Glutamatergic neuron (in vitro differentiated cells): ENCODE data around the gene FGFR4. TPM values are rescaled to one million over a fixed set of nuclear protein-coding genes. Genes with fewer than 3 reads are reported as not detected.

Experiments used
- DNase-seq: peaks from one replicate; pipeline ENCODE4 v3.0.0; 2022
- H3K27ac Mint-ChIP-seq: one replicate; pipeline ENCODE4 v1.8.0; 2020; ENCODE audit warnings: mild to moderate bottlenecking, mixed read lengths, inconsistent platforms; ENCODE audit not compliant: unreplicated experiment
- H3K27me3 Mint-ChIP-seq: one replicate; pipeline ENCODE4 v1.8.0; 2020; ENCODE audit warnings: mild to moderate bottlenecking, moderate library complexity, mixed read lengths, inconsistent platforms; ENCODE audit not compliant: unreplicated experiment
- H3K36me3 Mint-ChIP-seq: one replicate; pipeline ENCODE4 v1.8.0; 2020; ENCODE audit warnings: mild to moderate bottlenecking, mixed read lengths, inconsistent platforms; ENCODE audit not compliant: unreplicated experiment
- H3K4me1 Mint-ChIP-seq: one replicate; pipeline ENCODE4 v1.8.0; 2020; ENCODE audit warnings: mild to moderate bottlenecking, low read depth, mixed read lengths, inconsistent platforms; ENCODE audit not compliant: unreplicated experiment
- H3K4me3 Mint-ChIP-seq: one replicate; pipeline ENCODE4 v1.8.0; 2020; ENCODE audit warnings: mild to moderate bottlenecking, mixed read lengths, inconsistent platforms; ENCODE audit not compliant: unreplicated experiment
- H3K9me3 Mint-ChIP-seq: one replicate; pipeline ENCODE4 v1.8.0; 2020; ENCODE audit warnings: mild to moderate bottlenecking, moderate library complexity, mixed read lengths, inconsistent platforms; ENCODE audit not compliant: unreplicated experiment
- total RNA-seq: library from RNA; stranded (reverse); fragmentation: NEBNext Ultra II Directional; extraction: Animal tissue kit (Norgen Biotek cat#: 25700); gene quantifications from one replicate; pipeline ENCODE4 v1.2.1, GENCODE V29; 2021; ENCODE audit not compliant: unreplicated experiment
- TF ChIP-seq, protein P1 (sequence below): fragments of 200-600 bp; sonication (generic); IDR thresholded peaks from one replicate; pipeline ENCODE4 v1.5.0; 2021; ENCODE audit not compliant: partially characterized antibody, unreplicated experiment

FGFR4 gene
- total RNA-seq, 1 donor from 2014 or later, result 5.2 TPM

DNA sequence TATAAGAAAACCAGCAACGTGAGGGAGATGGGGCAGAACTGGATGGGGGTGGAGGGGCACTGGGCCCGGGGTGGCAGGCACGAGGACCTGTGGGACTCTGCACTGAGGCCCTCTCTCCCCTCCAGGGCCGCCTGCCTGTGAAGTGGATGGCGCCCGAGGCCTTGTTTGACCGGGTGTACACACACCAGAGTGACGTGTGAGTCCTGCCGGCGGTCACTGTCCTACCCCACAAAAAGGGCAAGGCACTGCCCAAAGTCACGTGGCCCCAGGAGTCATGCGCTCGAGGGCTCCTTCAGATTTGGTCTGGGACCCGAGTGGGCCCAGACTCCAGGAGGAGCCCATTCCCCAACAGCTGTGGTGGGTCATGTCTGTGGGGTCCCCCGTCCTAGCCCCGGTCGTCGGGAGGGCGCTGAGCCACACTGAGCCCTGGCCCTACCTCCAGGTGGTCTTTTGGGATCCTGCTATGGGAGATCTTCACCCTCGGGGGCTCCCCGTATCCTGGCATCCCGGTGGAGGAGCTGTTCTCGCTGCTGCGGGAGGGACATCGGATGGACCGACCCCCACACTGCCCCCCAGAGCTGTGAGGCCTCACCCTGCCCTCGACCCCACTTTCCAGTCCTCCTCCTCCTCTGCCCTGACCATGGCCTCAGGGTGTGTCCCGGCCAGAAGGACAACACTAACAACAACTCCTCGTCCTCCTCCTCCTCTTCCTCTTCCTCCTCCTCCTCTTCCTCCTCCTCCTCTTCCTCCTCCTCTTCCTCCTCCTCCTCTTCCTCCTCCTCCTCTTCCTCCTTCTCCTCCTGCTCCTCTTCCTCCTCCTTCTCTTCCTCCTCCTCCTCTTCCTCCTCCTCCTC, 9.7 kb downstream of the FGFR4 start:
- peaks cover 10% of the 10 kb centered on the region for H3K27me3 Mint-ChIP-seq
- TF ChIP-seq, protein P1, sequence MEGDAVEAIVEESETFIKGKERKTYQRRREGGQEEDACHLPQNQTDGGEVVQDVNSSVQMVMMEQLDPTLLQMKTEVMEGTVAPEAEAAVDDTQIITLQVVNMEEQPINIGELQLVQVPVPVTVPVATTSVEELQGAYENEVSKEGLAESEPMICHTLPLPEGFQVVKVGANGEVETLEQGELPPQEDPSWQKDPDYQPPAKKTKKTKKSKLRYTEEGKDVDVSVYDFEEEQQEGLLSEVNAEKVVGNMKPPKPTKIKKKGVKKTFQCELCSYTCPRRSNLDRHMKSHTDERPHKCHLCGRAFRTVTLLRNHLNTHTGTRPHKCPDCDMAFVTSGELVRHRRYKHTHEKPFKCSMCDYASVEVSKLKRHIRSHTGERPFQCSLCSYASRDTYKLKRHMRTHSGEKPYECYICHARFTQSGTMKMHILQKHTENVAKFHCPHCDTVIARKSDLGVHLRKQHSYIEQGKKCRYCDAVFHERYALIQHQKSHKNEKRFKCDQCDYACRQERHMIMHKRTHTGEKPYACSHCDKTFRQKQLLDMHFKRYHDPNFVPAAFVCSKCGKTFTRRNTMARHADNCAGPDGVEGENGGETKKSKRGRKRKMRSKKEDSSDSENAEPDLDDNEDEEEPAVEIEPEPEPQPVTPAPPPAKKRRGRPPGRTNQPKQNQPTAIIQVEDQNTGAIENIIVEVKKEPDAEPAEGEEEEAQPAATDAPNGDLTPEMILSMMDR, result no peak
- no peak overlapping the region for H3K27ac Mint-ChIP-seq
- peaks cover 3% of the 10 kb centered on the region for H3K9me3 Mint-ChIP-seq
- no peaks in the 10 kb centered on the region for H3K36me3 Mint-ChIP-seq
- peaks cover 13% of the 10 kb centered on the region for H3K4me1 Mint-ChIP-seq
- no peak for DNase-seq
- no peak overlapping the region for H3K4me3 Mint-ChIP-seq

DNA sequence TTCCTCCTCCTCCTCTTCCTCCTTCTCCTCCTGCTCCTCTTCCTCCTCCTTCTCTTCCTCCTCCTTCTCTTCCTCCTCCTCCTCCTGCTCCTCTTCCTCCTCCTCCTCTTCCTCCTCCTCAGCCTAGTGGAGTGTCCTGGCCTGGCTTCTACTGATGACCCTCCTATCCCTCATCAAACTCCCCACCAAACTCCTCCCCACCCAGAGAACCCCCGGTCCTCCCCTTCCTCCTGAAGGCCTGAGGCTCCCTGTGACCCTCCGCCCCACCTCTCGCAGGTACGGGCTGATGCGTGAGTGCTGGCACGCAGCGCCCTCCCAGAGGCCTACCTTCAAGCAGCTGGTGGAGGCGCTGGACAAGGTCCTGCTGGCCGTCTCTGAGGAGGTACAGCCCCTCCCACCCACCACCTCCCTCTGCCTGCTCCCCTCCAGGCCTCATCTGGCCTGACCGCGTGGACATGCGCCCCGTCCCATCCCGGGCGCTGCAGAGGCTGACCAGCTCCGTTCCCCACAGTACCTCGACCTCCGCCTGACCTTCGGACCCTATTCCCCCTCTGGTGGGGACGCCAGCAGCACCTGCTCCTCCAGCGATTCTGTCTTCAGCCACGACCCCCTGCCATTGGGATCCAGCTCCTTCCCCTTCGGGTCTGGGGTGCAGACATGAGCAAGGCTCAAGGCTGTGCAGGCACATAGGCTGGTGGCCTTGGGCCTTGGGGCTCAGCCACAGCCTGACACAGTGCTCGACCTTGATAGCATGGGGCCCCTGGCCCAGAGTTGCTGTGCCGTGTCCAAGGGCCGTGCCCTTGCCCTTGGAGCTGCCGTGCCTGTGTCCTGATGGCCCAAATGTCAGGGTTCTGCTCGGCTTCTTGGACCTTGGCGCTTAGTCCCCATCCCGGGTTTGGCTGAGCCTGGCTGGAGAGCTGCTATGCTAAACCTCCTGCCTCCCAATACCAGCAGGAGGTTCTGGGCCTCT, 10.6 kb downstream of the FGFR4 start:
- no peak for DNase-seq
- TF ChIP-seq, protein P1, result no peak
- peaks cover 7% of the 10 kb centered on the region for H3K27me3 Mint-ChIP-seq

DNA sequence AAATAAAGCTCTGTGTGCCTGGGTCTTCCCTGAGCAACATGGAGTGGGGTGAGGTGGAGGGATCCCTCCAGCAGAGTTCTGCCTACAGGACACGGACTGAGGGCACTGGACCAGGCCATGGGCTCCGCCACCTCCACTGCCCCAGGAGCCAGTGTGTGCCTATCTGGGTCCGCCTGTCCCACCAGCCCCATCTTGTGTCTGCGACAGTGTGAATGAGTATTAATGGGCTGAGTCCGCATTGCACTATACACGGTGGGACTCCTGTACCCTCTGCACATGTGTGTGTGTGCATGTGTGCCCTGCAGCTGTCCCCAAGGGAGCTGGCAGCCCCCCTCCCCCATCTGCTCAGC, 11.4 kb downstream of the FGFR4 start:
- Mint-ChIP-seq H3K4me3 (no peak overlapping the region), H3K36me3 (no peaks in the 10 kb centered on the region), H3K27me3 (peaks cover 5% of the 10 kb centered on the region), H3K9me3 (peaks cover 3% of the 10 kb centered on the region), H3K27ac (no peak overlapping the region), H3K4me1 (peaks cover 13% of the 10 kb centered on the region)
- TF ChIP-seq, protein P1, result no peak
- DNase-seq, result no peak

More for the DNA sequence above, 10.6 kb downstream of the FGFR4 start:
- Mint-ChIP-seq H3K27ac (no peak overlapping the region), H3K4me1 (peaks cover 13% of the 10 kb centered on the region), H3K36me3 (no peaks in the 10 kb centered on the region), H3K4me3 (no peak overlapping the region), H3K9me3 (peaks cover 3% of the 10 kb centered on the region)

DNA sequence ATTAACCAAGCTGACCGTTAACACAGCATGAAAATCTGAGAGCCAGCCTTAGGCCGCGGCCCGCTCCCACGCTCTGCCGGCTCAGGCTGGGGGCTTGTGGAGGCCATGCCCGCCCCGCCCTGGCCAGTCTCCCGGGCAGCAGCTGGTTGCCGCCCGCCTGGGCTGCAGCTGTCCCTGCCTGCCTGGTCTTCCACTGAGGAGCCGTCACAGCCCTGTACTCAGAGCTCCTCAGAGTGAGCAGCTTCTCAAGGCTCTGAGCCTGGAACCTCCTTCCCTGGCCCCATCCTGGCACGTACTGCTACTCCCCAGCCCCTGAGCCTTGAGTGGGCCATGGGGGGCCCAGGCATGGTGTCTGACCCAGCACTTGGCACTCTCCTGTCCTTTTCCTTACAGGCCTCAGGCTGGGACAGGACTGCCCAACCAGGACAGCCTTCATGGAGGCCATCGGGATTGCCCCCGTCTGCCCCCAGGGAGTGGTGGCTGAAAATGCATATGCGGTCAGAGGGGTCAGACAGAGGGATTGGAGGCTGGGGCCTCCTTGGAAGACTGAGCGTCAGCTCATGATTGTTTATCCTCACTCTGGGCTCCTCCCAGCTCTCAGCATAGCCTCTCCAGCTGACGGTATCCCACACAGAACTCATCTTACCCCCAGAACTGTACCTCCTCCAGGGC, 11.9 kb downstream of the FGFR4 start:
- Mint-ChIP-seq H3K36me3 (no peaks in the 10 kb centered on the region), H3K27ac (peak overlapping the region; percentile 68), H3K27me3 (peaks cover 5% of the 10 kb centered on the region), H3K4me3 (peak overlapping the region; percentile 4), H3K4me1 (peaks cover 13% of the 10 kb centered on the region), H3K9me3 (peaks cover 4% of the 10 kb centered on the region)
- TF ChIP-seq, protein P1, result no peak
- no peak for DNase-seq
